Gastrocnemius medialis (tissue), 4 donors: ENCODE results near the gene SSBP2. TPM values are rescaled to one million over a fixed set of nuclear protein-coding genes. Genes with fewer than 3 reads are reported as not detected.

Source experiments
- ATAC-seq, 2 donors: fragments of 150-250 bp; one replicate each; pipeline ENCODE4 v1.9.1; 2016
- DNase-seq, 2 donors: peaks; one replicate each; pipeline ENCODE4 v3.0.0-alpha.2; 2019
- H3K27ac ChIP-seq, 4 donors: fragments of 200-600 bp; sonication (generic); 1 replicate in 1 of 4; 2 replicates in 3 of 4; pipeline ENCODE4 v1.5.1; 2016 to 2018; ENCODE audit warnings: mild to moderate bottlenecking in 2 of 4, moderate library complexity in 1 of 4
- H3K27me3 ChIP-seq, 3 donors: fragments of 200-600 bp; sonication (generic) in 2 of 3; 1 replicate in 1 of 3; 2 replicates in 2 of 3; pipeline versions ENCODE4 v1.5.1 to v1.6.0; 2016 to 2019; ENCODE audit warnings: mild to moderate bottlenecking in 1 of 3, moderate library complexity in 1 of 3
- H3K36me3 ChIP-seq, 2 donors: fragments of 200-600 bp; sonication (generic) in 1 of 2; one replicate each; pipeline ENCODE4 v1.5.1; 2017 to 2018
- H3K4me1 ChIP-seq, 2 donors: fragments of 200-600 bp; sonication (generic) in 1 of 2; one replicate each; pipeline ENCODE4 v1.5.1; 2016 to 2017; ENCODE audit warnings: mild to moderate bottlenecking in 2 of 2
- H3K4me3 ChIP-seq, 4 donors: fragments of 200-600 bp; sonication (generic) in 3 of 4; 1 replicate in 1 of 4; 2 replicates in 3 of 4; pipeline ENCODE4 v1.5.1; 2016 to 2019; ENCODE audit warnings: mild to moderate bottlenecking in 2 of 4
- H3K9me3 ChIP-seq, 3 donors: fragments of 200-600 bp; sonication (generic) in 2 of 3; 1 replicate in 1 of 3; 2 replicates in 2 of 3; pipeline ENCODE4 v1.5.1; 2016 to 2019
- POLR2A ChIP-seq, 2 donors: fragments of 450-650 bp; IDR thresholded peaks; one replicate each; pipeline ENCODE4 v1.6.1; 2017; ENCODE audit warnings: antibody characterized with exemption in 2 of 2, mild to moderate bottlenecking in 2 of 2, moderate library complexity in 2 of 2
- in situ Hi-C, 4 donors: fragments of 200-750 bp; cut with MboI; loops; one replicate each; pipeline versions ENCODE4 v1.15.0 to v1.8.0; 2017; ENCODE audit warnings: low sequenced_read_pairs in 4 of 4
- intact Hi-C: fragments of 100-400 bp; cut with DNase I; formaldehyde crosslinking; loops from one replicate; pipeline ENCODE4 v1.15.1; 2023; ENCODE audit warnings: low total_unique reads
- total RNA-seq, 4 donors: library from RNA; depleted of rRNA; stranded (reverse); fragments of >200 nt; gene quantifications; one replicate each; pipeline versions ENCODE4 v1.1.0 to v1.2.3, GENCODE V29; 2016
- TF ChIP-seq, protein P1 (sequence below), 5 experiments: fragments of 450-650 bp in 3 of 5; fragments of 200-600 bp in 2 of 5; sonication (generic) in 2 of 5; IDR thresholded peaks in 4 of 5; conservative IDR thresholded peaks in 1 of 5; 1 replicate in 4 of 5; 2 replicates in 1 of 5; pipeline ENCODE4 v1.5.1; 2016 to 2019; ENCODE audit warnings: antibody characterized with exemption in 5 of 5, mild to moderate bottlenecking in 3 of 5, moderate library complexity in 3 of 5

SSBP2 gene
- total RNA-seq, 4 donors from 2014 or later, result 30.4 to 66.5 (median 40.5) TPM

DNA sequence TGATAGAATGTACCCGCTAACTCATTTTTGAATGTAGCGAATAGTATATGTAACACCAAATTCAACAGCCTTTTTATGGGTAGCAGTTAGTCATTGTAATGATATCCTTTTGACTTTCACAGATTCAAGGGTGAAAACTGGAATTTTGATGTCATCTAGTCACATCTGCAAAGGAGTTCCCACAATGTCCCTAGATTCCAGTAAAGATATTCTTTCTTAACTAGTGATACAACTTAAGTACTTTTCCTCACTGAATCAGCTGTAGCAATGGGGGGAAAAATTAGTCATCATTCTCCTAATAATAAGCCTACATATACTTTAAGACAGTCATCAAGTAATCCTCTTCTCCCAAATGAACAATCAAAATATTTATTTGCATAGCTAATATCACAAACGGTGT, 11.5 kb upstream of the SSBP2 start:
- ATAC-seq, result no peak
- Histone ChIP-seq H3K36me3 (no peaks in the 10 kb centered on the region), H3K27ac (no peak overlapping the region), H3K9me3 (no peaks in the 10 kb centered on the region), H3K4me3 (no peak overlapping the region), H3K4me1 (peaks cover 0 to 5% of the 10 kb centered on the region in 2 donors), H3K27me3 (no peaks in the 10 kb centered on the region)
- in situ Hi-C loops, result loop anchor here in 1 of 4 donors (25.0 kb wide), 1 partner anchor 400 kb away; no protein-coding TSS in a partner anchor
- intact Hi-C loops, result no loop called here
- no peak for DNase-seq
- TF ChIP-seq POLR2A (IDR thresholded peaks at IDR 0.05), result no peak
- TF ChIP-seq, protein P1, sequence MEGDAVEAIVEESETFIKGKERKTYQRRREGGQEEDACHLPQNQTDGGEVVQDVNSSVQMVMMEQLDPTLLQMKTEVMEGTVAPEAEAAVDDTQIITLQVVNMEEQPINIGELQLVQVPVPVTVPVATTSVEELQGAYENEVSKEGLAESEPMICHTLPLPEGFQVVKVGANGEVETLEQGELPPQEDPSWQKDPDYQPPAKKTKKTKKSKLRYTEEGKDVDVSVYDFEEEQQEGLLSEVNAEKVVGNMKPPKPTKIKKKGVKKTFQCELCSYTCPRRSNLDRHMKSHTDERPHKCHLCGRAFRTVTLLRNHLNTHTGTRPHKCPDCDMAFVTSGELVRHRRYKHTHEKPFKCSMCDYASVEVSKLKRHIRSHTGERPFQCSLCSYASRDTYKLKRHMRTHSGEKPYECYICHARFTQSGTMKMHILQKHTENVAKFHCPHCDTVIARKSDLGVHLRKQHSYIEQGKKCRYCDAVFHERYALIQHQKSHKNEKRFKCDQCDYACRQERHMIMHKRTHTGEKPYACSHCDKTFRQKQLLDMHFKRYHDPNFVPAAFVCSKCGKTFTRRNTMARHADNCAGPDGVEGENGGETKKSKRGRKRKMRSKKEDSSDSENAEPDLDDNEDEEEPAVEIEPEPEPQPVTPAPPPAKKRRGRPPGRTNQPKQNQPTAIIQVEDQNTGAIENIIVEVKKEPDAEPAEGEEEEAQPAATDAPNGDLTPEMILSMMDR (IDR thresholded peaks at IDR 0.05 in 4 of 5, conservative IDR thresholded peaks at IDR 0.05 in 1 of 5), result no peak

DNA sequence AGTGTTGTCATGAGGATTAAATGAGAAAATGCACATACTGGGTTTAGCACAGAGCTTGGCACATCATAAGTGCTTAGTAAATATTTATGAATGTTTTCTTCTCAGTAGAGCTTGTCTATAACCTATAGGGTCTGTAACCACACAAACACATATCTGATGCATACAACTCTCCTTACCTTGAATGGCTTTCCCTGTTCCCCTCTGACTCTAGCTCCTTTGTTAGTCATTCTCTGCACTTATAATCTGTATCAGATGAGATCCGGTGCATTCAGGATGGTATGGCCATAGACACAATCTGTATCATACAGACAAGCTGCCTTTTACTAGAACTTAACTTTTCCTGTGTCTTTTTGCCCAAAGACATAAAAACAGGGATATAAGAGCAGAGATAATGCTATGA, 11.1 kb upstream of the SSBP2 start:
- intact Hi-C loops (loop anchor here (2.0 kb wide), 1 partner anchor 17 kb away; no protein-coding TSS in a partner anchor), in situ Hi-C loops (loop anchor here in 1 of 4 donors (25.0 kb wide), 1 partner anchor 400 kb away; no protein-coding TSS in a partner anchor)
- DNase-seq, result no peak
- no peaks in the 10 kb centered on the region for H3K36me3 ChIP-seq
- H3K27ac ChIP-seq, result no peak overlapping the region
- H3K9me3 ChIP-seq, result no peaks in the 10 kb centered on the region
- peaks cover 0 to 2% of the 10 kb centered on the region in 2 donors for H3K4me1 ChIP-seq
- no peak overlapping the region for H3K4me3 ChIP-seq
- ATAC-seq, result no peak
- TF ChIP-seq, protein P1 (IDR thresholded peaks at IDR 0.05 in 4 of 5, conservative IDR thresholded peaks at IDR 0.05 in 1 of 5), result no peak
- no peak for TF ChIP-seq POLR2A (IDR thresholded peaks at IDR 0.05)
- no peaks in the 10 kb centered on the region for H3K27me3 ChIP-seq

DNA sequence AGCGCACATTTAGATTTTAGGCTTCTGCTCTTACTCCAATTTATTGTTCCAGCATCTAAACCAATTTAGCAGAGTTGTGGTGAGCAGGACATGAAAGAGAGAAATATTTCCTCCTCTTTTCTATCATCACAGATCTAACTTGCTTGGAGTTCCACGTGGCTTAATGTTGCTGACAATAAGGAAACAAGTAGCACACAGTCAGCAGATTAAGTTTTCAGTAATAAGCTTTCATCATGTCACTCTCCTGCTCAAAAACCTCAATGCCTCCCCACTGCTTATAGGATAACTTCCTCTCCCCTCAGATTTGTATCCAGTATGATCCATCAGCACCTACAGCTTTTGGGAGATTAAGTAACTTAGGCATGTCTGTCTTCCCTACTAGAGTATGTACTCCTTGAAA, 10.4 kb upstream of the SSBP2 start:
- in situ Hi-C loops, result loop anchor here in 1 of 4 donors (25.0 kb wide), 1 partner anchor 401 kb away; no protein-coding TSS in a partner anchor
- Histone ChIP-seq H3K27me3 (no peaks in the 10 kb centered on the region), H3K9me3 (no peaks in the 10 kb centered on the region), H3K4me1 (peaks cover 0 to 4% of the 10 kb centered on the region in 2 donors), H3K4me3 (no peak overlapping the region), H3K27ac (no peak overlapping the region), H3K36me3 (no peaks in the 10 kb centered on the region)
- ATAC-seq (peak in 1 of 2 donors; percentile 21), DNase-seq (no peak)
- intact Hi-C loops, result loop anchor here (2.0 kb wide), 1 partner anchor 18 kb away; no protein-coding TSS in a partner anchor
- TF ChIP-seq, protein P1 (IDR thresholded peaks at IDR 0.05 in 4 of 5, conservative IDR thresholded peaks at IDR 0.05 in 1 of 5), result no peak
- TF ChIP-seq POLR2A (IDR thresholded peaks at IDR 0.05), result peak in 1 of 2 donors; percentile 11

DNA sequence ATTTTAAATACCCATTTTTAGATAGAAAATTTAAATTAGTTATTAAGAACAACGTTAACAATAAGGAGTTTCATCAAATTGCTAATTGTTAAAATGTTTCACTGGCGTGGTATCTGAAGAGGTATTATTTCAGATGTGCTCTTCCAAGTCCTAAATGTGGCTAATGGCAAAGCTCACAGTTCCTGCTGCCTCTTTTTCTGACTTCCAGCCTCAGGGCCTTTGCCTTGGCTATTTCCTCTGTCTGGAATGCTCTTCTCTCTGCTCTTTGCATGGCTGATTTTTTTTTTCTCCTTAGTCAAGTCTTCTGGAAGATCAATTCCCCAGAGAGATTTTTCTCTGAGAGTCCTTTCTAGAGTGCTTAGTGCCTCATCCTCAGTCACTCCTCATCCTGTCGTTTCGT, 9.6 kb upstream of the SSBP2 start:
- no peaks in the 10 kb centered on the region for H3K27me3 ChIP-seq
- no peak overlapping the region for H3K4me3 ChIP-seq
- no peaks in the 10 kb centered on the region for H3K36me3 ChIP-seq
- H3K4me1 ChIP-seq, result peaks cover 4 to 12% of the 10 kb centered on the region in 2 donors
- in situ Hi-C loops (loop anchor here in 1 of 4 donors (25.0 kb wide), 1 partner anchor 402 kb away; no protein-coding TSS in a partner anchor), intact Hi-C loops (loop anchor here (2.0 kb wide), 1 partner anchor 18 kb away; no protein-coding TSS in a partner anchor)
- no peak for DNase-seq
- ATAC-seq, result no peak
- no peak overlapping the region for H3K27ac ChIP-seq
- TF ChIP-seq, protein P1 (IDR thresholded peaks at IDR 0.05 in 4 of 5, conservative IDR thresholded peaks at IDR 0.05 in 1 of 5), result no peak
- TF ChIP-seq POLR2A (IDR thresholded peaks at IDR 0.05), result no peak
- H3K9me3 ChIP-seq, result no peaks in the 10 kb centered on the region
